ENCODE data around the gene KRT81.

KRT81 gene

DNA sequence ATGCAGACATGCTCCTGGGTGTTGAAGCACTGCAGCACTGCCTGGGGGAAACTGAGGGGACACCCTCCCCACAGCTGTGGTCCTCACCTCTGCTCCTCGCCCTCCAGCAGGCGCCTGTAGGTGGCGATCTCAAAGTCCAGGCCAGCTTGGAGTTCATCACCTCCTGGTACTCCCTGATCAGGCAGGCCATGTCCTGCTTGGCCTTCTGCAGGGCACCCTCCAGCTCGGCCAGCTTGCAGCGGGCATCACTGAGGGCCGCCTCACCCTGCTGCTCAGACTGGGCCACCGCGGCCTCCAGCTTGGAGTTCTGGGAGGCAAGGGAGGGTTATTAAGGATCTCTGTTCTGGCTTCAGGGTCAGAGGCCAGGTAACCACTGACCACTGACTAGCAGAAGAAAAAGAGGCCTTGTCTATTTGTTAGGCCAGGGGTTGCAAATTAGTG, 39.1 kb downstream of the KRT81 start:
- DNase-seq: peak; percentile 48

GRCh38 chr12:52251367-52252051, 39.8 kb downstream of the KRT81 start:
- DNase-seq: peak; percentile 56

- DNase-seq: peak; percentile 59
Measured at GRCh38 chr12:52250048-52250990, 41.0 kb downstream of the KRT81 start.

GRCh38 chr12:52249511-52250047, 41.8 kb downstream of the KRT81 start:
- DNase-seq: peak; percentile 47

DNA sequence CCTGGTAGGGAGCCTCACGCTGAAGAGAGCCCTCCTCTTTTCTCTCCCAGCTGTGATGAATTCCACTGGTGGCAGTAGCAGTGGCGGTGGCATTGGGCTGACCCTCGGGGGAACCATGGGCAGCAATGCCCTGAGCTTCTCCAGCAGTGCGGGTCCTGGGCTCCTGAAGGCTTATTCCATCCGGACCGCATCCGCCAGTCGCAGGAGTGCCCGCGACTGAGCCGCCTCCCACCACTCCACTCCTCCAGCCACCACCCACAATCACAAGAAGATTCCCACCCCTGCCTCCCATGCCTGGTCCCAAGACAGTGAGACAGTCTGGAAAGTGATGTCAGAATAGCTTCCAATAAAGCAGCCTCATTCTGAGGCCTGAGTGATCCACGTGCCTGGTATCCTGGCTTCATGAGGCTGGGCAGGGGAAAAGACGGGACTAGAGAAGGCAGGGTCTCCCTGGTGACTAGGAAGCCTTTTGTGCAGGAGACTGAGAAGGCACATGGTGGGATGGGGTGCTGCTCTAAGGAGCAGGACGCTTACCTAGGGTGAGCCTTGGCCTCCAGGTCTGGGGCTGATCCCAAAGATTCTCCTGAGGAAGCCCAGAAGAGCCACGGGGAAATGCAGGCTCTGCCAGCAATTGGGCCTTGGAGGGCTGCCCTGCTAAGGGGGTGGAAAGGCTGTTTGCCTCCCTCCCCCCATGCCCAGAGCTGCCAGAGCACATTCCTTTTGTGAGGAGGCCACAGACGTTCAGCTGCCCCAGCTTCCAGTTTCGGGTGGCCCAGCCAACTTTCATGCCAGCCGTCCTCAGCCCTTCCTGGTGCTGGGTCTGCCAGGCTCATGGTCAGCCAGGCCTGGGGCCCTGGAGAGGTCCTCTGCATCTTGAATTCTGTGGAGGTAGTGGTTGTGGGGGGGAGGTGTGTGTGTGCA, 42.5 kb downstream of the KRT81 start:
- peak; percentile 34 for DNase-seq

DNA sequence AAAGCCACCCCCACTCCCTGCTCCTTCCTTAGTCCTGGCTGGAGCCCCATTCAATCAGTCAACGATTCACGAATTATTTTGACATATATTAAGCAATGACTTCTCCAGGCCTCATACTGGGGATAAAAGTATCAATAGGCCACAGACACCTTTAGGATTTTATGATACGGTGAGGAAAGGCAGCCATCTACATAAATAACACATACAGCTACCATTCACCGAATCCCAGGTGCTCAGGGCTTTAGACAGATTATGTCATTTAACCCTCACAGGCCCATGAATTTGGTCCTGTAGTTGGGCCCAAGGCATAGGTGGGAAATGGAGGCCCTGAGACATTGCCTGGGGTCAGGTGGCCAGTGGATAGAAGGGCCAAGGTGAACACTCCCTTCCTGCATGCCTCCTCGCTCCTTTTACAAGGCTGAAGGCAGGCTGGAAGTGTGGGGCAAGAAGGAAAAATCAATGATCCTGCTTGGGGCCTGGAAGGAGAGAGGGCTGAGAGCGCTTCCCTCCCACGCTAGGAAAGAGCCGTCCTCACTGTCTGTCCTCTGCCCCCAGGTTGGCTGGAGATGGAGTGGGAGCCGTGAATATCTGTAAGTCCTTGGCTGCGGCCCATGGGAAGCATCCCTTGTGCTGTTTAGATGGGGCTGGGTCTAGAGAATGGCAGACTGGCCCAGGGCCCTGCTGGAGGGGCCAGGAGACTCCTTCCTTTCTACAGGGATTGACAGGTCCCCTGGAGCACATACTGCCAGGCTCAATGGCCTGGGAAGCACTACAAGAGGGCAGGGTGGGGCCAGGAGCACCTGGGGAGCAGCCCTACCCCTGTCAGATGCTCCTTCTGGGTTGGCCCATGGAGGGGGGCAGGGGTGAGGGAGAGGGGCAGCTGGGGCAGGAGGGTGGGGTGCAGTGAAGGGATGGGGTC, 43.5 kb downstream of the KRT81 start:
- peak; percentile 43 for DNase-seq

- peak; percentile 34 for DNase-seq
Measured at GRCh38 chr12:52246720-52247621, 44.4 kb downstream of the KRT81 start.

GRCh38 chr12:52245962-52246569, 45.3 kb downstream of the KRT81 start:
- DNase-seq: peak; percentile 43

DNA sequence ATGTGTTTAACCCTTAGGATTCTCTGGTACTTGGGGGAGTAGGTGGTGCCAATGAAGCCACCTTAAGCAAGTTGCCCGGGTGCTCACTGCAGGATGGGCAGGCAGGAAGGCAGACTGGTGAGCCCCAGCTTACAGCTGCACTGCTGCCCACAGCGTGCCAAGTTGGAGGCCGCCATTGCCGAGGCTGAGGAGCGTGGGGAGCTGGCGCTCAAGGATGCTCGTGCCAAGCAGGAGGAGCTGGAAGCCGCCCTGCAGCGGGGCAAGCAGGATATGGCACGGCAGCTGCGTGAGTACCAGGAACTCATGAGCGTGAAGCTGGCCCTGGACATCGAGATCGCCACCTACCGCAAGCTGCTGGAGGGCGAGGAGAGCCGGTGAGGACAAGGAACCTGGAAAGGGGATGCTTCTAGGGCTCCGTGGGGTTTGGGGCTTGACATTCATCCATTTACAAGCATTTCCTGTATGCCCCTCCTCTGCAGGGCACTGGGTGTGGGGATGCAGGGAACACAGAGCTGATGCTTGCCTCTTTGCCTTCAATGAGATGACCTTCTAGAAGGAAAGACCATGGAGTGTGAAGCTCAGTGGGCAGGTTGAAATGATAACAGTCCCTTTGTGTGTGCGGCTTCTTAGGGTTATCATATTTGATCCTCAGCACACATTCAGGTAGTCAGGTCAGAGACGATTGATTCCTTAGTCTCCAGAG, 45.9 kb downstream of the KRT81 start:
- peak; percentile 50 for DNase-seq

GRCh38 chr12:52244615-52244994, 46.7 kb downstream of the KRT81 start:
- DNase-seq: peak; percentile 61

GRCh38 chr12:52243856-52244614, 47.3 kb downstream of the KRT81 start:
- peak; percentile 87 for DNase-seq

GRCh38 chr12:52243259-52243855, 48.0 kb downstream of the KRT81 start:
- DNase-seq: no peak

DNA sequence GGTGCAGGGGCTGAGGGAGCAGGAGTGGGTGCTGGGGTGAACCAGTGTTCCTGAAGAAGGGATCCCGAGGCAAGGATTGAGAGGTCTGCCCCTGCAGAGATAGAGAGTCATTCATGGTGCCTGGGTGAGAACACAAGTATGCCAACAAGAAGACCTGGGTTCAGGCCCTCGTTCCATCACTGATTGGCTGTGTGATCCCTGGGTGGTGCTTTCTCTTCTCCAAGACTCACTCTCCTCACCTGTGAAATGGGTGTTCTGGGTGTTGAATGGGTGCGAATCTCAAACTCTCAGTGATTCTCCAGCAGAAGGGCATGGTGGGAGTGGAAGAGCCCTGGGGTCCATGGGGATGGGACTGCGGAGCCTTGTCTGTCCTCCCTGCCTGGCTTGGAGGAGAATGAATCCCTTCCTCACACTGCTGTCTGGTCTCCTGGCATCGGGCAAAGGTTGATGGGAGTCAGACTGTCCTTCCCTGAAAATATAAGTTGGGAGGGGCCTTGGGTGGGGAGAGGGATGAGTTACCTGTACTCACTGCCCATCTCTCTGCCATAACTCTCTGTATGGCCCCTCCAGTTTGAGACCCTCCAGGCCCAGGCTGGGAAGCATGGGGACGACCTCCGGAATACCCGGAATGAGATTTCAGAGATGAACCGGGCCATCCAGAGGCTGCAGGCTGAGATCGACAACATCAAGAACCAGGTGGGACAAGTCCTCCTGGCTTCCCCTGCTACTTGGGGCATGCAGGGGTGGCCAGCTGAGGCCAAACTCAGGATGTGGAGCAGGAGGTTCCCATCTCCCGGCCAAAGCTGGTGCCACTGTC, 48.7 kb downstream of the KRT81 start:
- DNase-seq: peak; percentile 54

- DNase-seq: peak; percentile 44
Measured at GRCh38 chr12:52241205-52241842, 50.0 kb downstream of the KRT81 start.

- DNase-seq: peak; percentile 14
Measured at GRCh38 chr12:52240247-52240646, 51.1 kb downstream of the KRT81 start.

DNA sequence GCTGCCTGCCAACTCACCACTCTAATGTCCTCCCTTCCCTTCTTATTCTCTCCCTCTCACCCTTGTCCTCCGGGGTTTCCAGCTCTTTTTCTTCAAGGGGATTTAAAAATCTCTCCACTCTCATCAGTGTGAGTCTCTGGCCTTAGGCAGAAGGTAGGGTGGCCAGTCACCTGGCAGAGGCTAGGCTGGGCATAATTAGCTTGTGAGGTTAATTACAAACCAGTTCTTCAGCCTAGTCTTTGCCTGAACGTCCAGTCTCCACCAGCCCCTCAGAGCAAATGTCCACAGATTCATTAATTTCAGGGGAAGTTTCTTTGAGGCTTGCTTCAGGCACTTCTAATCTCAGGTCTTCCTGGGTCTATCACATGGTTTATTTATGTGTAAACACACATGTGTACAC, 51.6 kb downstream of the KRT81 start:
- peak; percentile 30 for DNase-seq

All from activated effector memory CD4-positive, alpha-beta T cell treated with anti-CD3 and anti-CD28 coated beads, Interleukin-2, amount 50 U/mL, for 16 hours (primary cell).